ENCODE data around the gene AMPH.

Gene AMPH

GRCh38 chr7:38545977-38546376, 85.2 kb downstream of the AMPH start:
- TF ChIP-seq SIN3A (IDR thresholded peaks at IDR 0.05; ENCODE audit: borderline replicate concordance, insufficient read depth, low read length): no peak
- no peak for TF ChIP-seq FOXP2 (optimal IDR thresholded peaks at IDR 0.05; ENCODE audit: borderline replicate concordance, extremely low read depth, extremely low read length, insufficient read depth)
- no peak for TF ChIP-seq TAF1 (IDR thresholded peaks at IDR 0.05; ENCODE audit: borderline replicate concordance, insufficient read depth, low read length)
- no peak for TF ChIP-seq REST (IDR thresholded peaks at IDR 0.05; ENCODE audit: insufficient read depth in 1 of 2, low read depth in 2 of 2, low read length in 2 of 2)
- no peak for TF ChIP-seq POLR2AphosphoS5 (IDR thresholded peaks at IDR 0.05; ENCODE audit: low read depth, low read length)

GRCh38 chr7:38542156-38542555, 89.0 kb downstream of the AMPH start:
- TF ChIP-seq REST (IDR thresholded peaks at IDR 0.05; ENCODE audit: insufficient read depth in 1 of 2, low read depth in 2 of 2, low read length in 2 of 2) (no peak), TAF1 (IDR thresholded peaks at IDR 0.05; ENCODE audit: borderline replicate concordance, insufficient read depth, low read length) (no peak), POLR2AphosphoS5 (IDR thresholded peaks at IDR 0.05; ENCODE audit: low read depth, low read length) (no peak), SIN3A (IDR thresholded peaks at IDR 0.05; ENCODE audit: borderline replicate concordance, insufficient read depth, low read length) (no peak), FOXP2 (optimal IDR thresholded peaks at IDR 0.05; ENCODE audit: borderline replicate concordance, extremely low read depth, extremely low read length, insufficient read depth) (no peak)

GRCh38 chr7:38541440-38541839, 89.7 kb downstream of the AMPH start:
- no peak for TF ChIP-seq REST (IDR thresholded peaks at IDR 0.05; ENCODE audit: insufficient read depth in 1 of 2, low read depth in 2 of 2, low read length in 2 of 2)
- no peak for TF ChIP-seq POLR2AphosphoS5 (IDR thresholded peaks at IDR 0.05; ENCODE audit: low read depth, low read length)
- TF ChIP-seq FOXP2 (optimal IDR thresholded peaks at IDR 0.05; ENCODE audit: borderline replicate concordance, extremely low read depth, extremely low read length, insufficient read depth): no peak
- no peak for TF ChIP-seq SIN3A (IDR thresholded peaks at IDR 0.05; ENCODE audit: borderline replicate concordance, insufficient read depth, low read length)
- TF ChIP-seq TAF1 (IDR thresholded peaks at IDR 0.05; ENCODE audit: borderline replicate concordance, insufficient read depth, low read length): no peak

GRCh38 chr7:38539477-38540081, 91.6 kb downstream of the AMPH start:
- TF ChIP-seq FOXP2 (optimal IDR thresholded peaks at IDR 0.05; ENCODE audit: borderline replicate concordance, extremely low read depth, extremely low read length, insufficient read depth) (no peak), POLR2AphosphoS5 (IDR thresholded peaks at IDR 0.05; ENCODE audit: low read depth, low read length) (no peak), REST (IDR thresholded peaks at IDR 0.05; ENCODE audit: insufficient read depth in 1 of 2, low read depth in 2 of 2, low read length in 2 of 2) (no peak), SIN3A (IDR thresholded peaks at IDR 0.05; ENCODE audit: borderline replicate concordance, insufficient read depth, low read length) (no peak), TAF1 (IDR thresholded peaks at IDR 0.05; ENCODE audit: borderline replicate concordance, insufficient read depth, low read length) (no peak)

Measured in PFSK-1 (cell line).